Stimulated activated CD4-positive, alpha-beta T cell treated with anti-CD3 and anti-CD28 coated beads, Interleukin-2, amount 100 ng/mL, for 24 hours (primary cell): ENCODE data around the gene RTBDN.

ENCODE experiments used
- DNase-seq, 2 donors: peaks; one replicate each; pipeline ENCODE4 v3.0.0-alpha.2; 2020

Gene RTBDN

DNA sequence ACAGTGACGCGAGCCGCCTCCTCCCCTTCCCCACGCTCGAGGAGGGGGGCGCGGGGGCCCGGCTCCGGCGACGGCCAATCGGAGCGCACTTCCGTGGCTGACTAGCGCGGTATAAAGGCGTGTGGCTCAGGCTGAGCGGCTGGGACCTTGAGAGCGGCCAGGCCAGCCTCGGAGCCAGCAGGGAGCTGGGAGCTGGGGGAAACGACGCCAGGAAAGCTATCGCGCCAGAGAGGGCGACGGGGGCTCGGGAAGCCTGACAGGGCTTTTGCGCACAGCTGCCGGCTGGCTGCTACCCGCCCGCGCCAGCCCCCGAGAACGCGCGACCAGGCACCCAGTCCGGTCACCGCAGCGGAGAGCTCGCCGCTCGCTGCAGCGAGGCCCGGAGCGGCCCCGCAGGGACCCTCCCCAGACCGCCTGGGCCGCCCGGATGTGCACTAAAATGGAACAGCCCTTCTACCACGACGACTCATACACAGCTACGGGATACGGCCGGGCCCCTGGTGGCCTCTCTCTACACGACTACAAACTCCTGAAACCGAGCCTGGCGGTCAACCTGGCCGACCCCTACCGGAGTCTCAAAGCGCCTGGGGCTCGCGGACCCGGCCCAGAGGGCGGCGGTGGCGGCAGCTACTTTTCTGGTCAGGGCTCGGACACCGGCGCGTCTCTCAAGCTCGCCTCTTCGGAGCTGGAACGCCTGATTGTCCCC, 42.9 kb downstream of the RTBDN start, which contains the start of gene JUNB:
TSS of gene JUNB (plus strand) at position 142 of the 706 bp plus-strand sequence. CDS start at position 428, 286 bp downstream.
- peak; percentile 95 to 96 for DNase-seq

DNA sequence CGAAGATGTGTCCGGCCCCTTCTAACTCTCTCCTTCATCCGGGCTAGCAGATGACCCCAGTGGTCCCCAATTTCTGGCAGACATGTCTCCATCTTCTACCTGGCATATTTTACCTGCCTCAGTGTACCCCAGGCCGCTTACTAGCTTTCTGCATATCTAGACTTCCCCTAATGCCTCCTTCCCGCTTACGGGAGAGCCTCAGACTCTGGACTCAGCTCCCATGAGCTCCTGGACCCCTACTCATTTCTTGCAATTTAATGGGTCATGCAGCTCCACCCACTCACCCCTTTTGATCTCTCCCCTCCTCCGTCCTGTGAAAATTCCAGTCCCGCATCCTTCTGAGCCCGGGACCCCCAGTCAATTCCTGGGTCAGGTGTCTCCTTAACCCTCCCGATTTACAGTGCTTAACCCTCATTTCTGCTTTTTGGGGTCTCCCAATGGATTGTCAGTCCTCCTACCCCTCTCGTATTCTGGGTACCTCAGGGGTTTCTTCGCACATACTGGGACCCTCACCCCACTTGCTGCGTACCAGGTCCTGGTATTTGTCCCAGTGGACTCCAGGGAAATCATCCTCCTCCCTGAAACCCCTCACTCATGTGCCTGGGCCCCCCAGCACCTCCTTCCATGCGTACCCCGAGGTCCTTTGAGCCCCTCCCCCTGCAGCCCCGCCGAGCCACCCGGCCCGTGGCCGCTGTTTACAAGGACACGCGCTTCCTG, 43.6 kb downstream of the RTBDN start:
- no peak for DNase-seq

DNA sequence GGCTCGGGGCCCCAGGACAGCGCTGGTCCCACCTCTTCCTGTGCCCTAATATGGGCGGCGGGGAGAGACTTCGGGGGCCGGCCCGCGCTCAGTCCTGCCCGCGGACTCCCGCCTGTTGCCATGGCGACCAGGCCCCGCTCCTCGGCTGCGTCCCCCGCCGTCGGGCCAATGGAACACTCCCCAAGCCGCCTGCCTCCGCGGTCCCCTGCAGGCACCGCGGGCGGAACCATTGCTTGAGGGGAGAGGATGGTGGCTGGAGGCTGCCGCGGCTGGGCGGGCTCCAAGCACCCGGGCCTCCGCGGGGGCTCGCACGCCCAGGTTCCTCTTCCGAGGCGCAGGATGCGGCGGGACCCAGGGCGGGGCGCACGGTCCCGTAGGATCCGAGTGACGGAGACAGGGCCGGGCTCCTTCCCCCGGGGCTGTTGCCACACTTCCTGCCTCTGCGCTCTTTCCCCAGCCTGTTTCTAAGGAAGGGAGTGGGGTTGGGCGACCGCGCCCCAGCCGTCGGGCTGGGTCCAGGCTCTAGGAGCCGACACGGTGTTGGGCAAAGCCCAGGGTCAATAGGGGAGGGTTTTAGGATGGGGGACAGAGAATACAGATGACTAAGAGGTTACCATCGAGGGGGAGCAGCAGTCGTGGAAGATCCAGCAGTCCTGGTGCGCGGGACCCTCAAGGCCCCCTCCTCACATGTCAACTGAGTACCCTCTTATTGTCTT, 44.3 kb downstream of the RTBDN start:
- peak; percentile 89 to 97 for DNase-seq

DNA sequence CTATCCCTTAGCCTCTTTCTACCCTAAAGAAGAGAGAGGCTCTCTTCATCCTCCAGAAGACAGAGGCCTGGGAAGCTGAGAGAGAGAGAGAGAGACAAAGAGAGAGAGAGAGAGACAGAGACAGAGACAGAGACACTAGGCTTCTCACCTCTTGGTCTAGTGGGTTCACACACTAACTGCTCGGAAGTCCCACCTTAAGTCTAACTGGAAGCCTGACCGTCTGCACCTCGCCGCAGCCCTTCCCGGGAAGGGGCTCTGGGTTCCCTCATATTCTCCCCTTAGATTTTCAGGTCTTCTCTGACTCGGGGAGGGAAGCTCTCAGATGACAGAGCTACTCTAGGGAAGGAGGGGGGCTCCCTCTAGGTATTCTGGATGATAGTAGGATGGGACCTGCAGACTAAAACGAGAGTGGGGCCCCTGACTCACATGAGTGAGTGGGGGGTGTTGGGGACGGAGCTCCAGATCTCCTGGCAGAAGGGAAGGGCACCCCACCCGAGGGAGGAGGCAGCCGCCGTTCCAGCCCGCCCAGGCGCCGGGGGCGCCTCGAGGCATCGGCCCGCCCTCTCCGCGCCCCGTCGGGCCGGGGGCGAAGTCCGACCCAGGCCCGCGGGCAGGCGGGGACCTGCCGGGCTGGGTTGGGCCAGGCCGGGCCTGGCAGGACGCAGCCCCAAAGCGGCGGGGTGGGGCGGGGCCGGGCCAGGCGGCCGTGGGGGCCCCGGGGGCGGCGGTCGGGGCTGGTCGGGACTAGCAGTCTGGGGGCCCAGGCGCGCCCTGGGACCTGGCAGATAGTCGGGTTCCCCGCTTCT, 45.1 kb downstream of the RTBDN start:
- peak in 1 of 2 donors; percentile 51 for DNase-seq

DNA sequence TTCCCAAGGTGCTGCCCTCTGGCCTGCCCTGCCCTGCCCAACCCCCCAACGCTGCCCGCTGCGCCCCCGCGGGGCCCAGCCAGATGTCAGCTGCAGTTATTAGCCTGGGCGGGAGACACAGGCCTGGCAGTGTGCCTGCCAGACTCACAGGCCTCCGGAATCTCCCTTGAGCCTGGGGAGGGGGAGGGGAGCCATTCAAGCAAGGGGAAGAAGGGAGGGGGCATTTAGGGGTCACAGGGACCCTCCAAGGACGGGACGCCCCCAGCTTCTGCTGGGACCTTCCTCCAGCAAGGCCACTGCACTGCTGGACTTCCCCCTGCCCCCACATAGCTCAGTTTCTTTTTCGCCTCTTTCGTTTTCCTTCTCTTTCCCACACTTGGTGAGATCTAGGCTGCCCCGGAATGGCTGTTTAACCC, 45.7 kb downstream of the RTBDN start:
- peak in 1 of 2 donors; percentile 55 for DNase-seq

DNA sequence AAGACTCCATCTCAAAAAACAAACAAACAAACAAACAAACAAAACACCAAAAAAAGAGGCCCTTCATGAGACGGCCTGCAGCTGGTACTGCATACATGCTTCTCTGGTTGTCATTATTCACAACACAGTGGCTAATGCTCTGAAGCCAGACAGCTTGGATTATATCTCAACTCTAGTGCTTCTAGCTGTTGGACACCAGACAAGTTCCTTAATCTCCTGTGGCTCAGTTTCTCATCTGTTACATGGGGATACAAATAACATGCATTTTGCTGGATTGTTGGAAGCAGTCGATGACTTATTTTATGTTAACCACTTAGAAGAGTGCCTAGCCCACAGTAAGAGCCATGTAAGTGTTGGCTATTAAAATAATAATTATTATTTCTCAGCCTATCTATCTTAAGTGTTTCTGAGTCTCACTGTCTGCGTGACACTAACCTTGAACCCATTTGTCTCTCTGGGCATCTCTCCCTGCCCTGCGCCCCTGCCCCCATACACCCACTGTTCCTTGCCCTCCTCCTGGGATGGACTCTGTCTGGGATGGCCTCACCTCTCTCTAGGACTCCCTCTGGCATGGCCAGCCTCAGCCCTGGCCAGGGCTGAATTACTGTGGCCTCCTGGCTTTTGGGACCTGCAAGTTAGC, 46.2 kb downstream of the RTBDN start:
- DNase-seq: no peak

DNA sequence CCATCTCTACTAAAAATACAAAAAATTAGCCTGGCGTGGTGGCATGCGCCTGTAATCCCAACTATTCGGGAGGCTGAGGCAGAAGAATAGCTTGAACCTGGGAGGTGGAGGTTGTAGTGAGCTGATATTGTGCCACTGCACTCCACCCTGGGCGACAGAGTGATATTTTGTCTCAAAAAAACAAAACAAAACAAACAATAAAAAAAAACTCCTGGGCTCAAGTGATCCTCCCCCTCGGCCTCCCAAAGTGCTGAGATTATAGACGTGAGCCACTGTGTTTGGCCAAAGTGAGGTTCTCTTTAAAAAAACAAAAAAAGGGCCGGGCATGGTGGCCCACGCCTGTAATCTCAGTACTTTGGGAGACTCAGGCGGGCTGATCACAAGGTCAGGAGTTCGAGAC, 46.9 kb downstream of the RTBDN start:
- DNase-seq: no peak

DNA sequence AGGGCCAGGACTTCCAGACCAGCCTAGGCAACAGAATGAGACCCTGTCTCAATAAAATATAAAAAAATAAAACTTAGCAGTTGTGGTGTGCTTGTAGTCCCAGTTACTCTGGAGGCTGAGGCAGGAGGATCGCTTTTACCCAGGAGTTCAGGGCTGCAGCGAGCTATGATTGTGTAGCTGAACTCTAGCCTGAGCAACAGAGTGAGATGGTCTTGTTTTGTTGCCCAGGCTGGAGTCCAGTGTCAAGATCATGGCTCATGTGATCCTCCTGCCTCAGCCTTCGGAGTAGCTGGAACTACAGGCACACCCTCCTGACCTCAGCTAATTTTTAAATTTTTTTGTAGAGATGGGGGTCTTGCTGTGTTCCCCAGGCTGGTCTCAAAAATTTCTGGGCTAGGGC, 47.4 kb downstream of the RTBDN start:
- DNase-seq: no peak

DNA sequence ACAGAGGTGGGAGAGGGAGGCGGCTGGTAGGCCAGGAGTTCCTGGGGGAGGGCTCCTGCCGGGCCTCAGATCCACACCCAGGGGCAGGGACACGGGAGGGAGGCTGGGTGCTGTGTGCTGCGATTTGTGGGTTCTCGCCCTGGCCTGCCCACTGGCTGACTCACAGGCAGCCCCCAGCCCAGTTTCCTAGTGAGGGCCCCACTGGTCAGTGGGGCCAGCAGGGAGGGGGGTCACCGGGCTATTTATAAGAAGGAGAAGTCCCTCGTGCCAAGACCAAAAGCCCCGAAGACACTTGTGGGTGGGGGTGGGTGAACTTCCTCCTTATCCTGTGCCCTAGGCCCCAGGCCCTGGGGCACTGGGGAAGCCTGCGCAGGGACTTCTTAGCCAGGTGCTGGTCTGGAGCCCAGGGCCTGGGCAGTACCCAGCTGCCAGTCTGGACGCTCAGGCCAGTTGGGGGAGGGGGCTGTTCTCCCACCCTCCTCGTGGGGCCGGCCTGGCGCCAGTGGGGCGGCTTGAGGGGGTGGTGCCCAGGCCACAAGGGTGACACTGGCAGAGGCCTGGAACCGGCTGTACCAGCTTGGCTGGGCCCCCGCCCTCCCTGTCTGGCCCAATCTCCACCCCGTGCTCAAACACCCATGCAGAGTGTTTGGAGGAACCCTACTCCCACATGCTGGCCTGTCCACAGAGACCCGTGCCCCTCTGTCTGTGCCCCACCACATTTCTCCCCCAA, 48.1 kb downstream of the RTBDN start:
- no peak for DNase-seq

DNA sequence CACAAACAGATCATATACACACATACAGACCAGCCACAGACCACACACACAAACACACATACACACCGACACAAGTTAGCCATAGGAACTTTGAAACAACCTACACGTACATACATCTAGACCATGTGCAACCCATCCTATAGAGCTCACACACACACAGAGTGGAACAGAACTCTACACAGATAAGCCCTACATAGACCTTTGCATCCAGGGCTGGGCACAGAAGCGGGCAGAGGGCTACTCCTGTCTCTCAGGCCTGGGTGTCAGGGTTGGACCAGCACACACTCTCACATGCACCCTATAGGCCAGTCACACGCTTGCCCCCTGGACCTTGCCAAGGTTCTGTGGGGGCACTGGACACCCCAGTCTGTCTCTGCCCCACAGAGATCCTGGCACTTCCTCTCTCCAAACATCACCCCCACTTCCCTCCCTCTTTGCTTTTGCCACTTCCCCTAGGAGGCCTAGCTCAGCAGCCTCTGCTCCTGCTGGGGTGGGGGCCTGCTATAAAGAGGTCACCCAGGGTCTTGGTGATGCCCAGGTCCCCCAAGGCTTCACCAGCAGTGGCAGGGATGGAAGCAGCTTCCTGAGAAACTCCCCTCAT, 48.8 kb downstream of the RTBDN start:
- no peak for DNase-seq

DNA sequence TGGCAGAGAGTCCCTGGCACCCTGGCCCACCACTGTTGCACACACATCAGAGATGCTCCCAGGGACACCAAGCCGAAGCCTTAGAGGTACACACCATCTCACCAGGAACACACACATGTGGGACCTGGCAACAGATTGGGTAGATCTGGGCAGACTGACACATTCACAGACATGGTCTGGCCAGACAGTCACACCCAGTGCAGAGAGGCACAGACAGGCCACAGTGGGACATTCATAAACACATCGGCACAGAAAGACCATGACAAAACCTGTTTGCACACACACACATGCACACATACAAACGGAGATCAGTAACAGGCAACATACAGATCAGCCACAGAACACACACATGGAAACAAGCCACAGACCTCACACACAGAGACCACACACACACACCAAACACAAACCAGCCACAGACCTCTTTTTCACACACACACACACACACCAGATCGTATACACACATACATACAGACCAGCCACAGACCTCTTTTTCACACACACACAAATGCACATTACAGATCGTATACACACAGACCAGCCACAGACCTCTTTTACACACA, 49.4 kb downstream of the RTBDN start:
- no peak for DNase-seq

DNA sequence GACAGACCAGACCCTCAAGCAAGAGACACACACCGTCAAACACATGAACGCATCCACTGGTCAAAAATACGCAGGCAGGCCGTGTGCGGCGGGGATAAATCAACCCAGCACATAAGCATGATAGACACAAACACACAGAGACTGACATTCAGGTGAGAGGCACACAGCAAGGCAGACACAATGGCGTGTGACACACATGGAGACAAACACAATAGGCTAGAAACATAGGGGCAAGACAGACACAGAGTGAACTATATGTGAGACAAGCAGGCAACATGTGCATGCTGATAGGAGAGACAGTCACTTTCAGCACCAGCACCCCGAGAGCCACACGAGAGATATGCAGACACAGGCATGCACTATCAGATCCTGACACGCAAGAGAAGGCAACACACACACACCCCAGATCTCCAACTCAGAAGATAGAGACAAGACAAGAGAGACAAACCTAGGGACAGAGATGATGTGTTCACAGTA, 49.9 kb downstream of the RTBDN start:
- no peak for DNase-seq

DNA sequence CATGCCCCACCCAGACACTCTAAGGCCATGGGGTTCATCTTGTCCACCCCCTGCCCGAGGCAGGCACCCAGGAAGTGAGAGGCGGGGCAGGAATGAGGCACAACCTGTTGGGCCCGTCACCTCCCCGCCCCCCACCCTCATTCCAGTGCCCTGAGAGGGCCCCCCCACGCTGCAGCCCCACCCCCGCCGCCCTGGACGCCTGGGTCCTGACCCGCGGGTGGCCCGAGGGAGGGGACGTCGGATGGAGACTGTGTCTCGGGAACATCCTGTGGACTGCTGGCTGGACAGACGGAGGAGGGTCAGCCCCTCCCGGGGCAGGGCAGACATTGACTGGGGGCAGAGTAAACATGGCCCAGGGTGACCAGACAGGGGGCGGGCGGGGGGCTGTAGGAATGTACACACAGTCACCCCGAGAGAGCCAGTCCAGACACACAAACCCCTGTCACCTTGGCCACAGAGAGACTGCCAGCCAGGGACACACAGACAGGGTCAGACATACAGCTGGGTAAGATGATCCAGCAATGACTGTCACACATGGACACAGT, 50.5 kb downstream of the RTBDN start:
- DNase-seq: no peak

DNA sequence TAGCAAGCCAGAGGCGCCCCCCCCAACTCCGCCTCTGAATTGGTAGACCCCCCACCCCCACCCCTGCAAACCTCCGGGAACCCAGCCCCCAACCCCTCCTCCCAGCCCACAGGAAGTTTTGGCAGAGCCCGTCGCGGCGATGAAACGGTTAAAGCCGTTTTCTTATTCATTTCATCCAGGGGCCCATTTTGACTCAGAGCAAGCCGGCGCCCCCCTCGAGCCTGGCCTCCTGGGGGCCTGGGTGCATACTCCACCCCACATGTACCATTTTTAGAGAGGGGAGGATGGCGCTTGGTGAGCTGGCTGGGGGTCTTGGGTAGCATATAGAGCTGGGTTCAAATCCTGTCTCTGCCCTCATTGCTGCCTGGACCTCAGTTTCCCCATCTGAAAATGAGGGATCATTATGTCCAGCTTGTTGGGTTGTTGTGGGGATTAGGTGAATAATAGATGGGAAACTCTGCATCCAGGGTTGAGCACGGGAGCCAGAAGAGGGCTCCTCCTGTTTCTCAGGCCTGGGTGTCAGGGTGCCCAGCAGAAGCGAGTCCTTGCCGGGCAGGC, 51.0 kb downstream of the RTBDN start:
- DNase-seq: peak; percentile 65 to 75

DNA sequence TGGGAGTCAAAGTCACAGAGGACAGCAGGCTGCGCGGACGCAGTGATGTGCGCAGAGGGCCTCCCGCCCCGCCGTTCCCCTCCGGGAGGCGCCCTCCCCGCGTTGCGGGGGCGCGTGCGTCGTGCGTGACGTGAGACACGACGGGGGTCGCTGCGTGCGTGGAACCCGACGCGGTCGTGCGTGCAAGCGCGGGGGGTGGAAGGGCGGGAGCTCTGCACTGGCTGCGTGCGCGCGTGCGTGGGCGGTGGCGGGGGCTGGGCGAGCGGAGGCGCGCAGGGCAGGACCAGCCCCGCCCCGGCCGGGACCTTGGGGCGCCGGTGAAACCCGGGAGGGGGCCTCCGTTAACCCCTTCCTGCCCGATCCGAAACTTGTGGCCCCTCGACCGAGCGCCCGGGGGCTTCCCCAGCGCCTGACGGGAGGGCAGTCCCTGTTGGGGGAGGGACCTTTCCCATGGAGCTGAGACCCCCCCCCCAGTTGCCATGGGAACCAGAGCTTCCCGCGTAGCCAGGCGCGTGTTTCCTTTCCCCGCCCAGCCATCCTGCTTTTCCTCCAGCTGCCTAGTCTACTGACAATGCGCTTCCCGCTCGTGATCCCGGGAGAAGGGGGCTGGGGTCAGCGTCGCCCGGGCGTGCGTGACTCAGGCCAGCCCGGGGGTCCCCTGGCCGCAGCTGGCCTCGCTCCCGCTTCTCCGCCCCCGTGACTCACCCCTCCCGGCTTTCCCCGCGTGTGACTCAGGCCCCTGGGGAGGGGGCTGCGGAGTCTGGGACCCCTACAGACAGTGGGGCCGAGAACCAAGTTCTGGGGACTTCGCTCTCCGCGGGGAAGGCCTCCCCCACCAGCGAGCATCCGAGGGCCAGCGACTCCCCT, 51.7 kb downstream of the RTBDN start:
- DNase-seq: peak; percentile 86 to 93

DNA sequence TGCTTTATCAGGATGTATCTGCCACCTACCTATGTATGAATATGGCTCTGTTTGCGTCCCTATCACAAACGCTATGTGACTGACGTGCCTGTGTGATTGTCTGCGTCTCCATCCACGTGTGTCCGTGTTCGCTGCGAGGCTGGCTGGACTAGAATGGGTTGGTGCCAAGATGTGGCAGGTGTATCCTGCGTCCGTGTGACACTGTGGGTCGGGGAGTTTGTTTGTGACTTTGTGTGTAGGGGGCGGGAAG, 52.3 kb downstream of the RTBDN start:
- no peak for DNase-seq

DNA sequence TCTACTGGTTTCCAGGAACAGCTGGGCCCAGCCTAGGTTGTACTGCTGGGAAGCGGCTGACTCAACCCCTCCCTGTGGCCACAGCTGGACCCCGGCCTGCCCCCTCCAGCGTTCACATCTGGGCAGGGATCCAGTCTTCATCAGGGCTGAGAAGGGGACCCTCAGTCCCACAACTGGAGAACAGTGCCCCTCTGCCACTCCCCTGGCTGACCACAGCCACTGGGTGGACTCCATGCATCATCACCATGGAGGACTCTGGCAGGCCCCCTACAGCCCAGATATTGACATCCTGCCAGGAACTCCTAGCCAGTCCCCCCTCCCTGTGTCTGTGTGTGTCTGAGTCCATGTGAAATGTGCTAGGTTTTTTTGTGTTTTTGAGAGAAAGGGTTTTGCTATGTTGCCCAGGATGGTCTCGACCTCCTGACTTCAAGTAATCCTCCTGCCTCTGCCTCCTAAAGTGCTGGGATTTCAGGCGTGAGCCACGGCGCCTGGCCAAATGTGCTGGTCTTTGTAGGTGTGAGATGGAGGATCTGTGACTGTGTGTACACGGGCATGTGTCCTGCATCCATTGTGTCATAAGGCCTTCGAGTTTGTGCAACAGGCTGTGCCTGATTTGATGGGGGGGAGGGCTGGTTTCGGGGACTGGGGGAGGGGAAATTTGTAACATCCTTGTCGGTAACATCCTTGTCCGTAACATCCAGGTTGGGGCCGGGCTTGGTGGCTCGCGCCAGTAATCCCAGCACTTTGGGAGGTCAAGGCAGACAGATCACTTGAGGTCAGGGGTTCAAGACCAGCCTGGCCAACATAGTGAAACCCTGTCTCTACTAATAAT, 55.0 kb downstream of the RTBDN start:
- no peak for DNase-seq

DNA sequence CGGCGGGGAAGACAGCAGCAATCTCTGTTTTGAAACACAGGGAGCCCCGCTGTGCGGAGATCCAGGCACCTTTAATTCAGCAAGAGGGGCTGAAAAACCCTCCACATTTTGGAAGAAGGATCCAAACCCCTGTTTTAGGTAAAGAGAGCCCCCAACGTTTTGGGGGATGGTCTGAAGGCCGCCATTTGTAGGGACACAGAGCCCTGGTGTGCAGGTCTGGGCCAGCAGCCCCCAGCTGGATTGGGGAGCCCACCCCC, 55.5 kb downstream of the RTBDN start:
- DNase-seq: no peak
